ENCODE results near the gene SAFB2.

GRCh38 chr19:5594521-5594950 is 28.0 kb downstream of the SAFB2 start:
- TF ChIP-seq CTCF (IDR thresholded peaks at IDR 0.05) (no peak), POLR2A (IDR thresholded peaks at IDR 0.05) (no peak)

Measured in tibial nerve (tissue), 3 donors.